Left cardiac atrium (tissue), 4 donors: ENCODE results near the gene KCNIP4. TPM values are rescaled to one million over a fixed set of nuclear protein-coding genes. Genes with fewer than 3 reads are reported as not detected.

Source experiments
- ATAC-seq, 2 donors: fragments of 200-7000 bp; cut with Tn5 transposase; one replicate each; pipeline ENCODE4 v1.9.1; 2020; ENCODE audit warnings: mild to moderate bottlenecking in 2 of 2, moderate library complexity in 2 of 2
- DNase-seq: peaks from one replicate; pipeline ENCODE4 v3.0.0-alpha.2; 2020
- intact Hi-C, 2 donors: fragments of 100-400 bp; cut with DNase I; formaldehyde crosslinking; loops; one replicate each; pipeline versions ENCODE4 v1.14.1 to v1.15.1; 2022 to 2023
- total RNA-seq, 2 donors: library from RNA; stranded (reverse); fragmentation: NEBNext Ultra II Directional; extraction: Animal tissue kit (Norgen Biotek cat#: 25700); gene quantifications; one replicate each; pipeline ENCODE4 v1.2.1, GENCODE V29; 2021
- donor health status: DM: no; HTN: yes; CAD: no.
- donor health status: DM: no; HTN: yes; CAD: no; lungs with severe emphysema.
- donor health status: DM: yes; HTN: yes; CAD: no.
- donor health status: Dilated cardiomyopathy.

Gene KCNIP4
- total RNA-seq, 2 donors from 2014 or later, result not detected

DNA sequence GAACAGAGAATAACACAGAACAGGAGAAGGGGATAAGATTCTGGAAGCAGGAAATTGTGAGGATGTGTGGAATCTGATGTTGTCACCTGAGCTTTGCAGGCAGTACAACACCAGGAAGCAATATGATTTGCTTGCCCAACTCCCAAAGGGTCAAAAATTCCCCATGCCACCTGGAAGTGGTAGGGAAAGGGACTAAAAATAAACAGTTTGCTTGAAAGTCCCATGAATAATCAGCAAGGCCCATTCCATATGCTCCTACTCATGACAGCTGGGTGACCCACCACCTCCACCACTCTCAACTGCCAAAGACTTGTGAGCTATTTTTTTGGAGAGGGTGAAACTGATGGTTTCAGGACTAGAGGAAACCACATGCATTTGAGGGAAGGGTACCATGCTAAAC lies 168.4 kb downstream of the KCNIP4 start:
- no peak for DNase-seq
- ATAC-seq, result no peak
- intact Hi-C loops, result loop anchor here in 1 of 2 donors (10.0 kb wide), 1 partner anchor 915 kb away; the partner anchor contains the start of gene GBA3

DNA sequence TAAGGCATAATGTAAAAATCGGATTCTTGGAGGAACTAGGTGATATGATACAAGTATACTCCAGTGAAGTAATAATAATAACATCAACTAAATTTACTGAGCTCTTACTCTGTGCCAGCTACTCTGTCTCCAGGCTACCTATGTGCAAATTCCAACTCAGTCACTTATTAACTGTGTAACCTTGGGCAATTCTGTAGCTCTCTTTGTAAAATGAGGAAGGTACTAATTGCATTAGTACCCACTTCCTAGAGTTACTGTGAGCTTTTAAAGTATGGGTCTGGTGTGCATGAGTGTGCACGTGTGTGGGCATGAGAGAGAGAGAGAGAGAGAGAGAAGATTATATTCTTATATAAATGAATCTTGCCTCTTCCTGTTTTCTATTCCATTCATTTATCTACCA lies 169.9 kb downstream of the KCNIP4 start:
- DNase-seq, result no peak
- intact Hi-C loops, result no loop called here
- no peak for ATAC-seq

DNA sequence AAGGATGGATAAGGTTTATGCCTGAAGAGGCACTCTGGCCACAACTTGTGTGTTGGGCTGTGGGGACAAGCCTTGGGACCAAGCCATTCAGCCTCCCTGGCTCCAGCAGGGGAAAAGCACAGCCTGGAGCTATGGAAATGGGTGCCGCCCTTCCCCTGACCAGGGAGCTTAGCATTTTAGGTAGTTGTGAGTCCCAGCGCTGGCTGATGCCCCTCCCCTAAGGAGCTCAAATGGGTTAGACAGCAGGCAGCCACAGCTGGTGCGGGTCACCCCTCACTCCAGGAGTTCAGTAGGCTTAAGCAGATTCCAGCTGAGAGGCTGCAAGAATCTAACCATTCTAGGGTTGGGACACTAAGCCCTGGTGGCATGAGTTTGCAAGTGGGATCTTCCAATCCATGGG lies 172.9 kb downstream of the KCNIP4 start:
- no peak for DNase-seq

GRCh38 chr4:21769404-21770147 lies 179.0 kb downstream of the KCNIP4 start:
- intact Hi-C loops, result loop anchor here (5.0 kb wide), 2 partner anchors 257 to 992 kb away; no protein-coding TSS in a partner anchor
- ATAC-seq, result no peak
- DNase-seq, result no peak

More for the DNA sequence above, 172.9 kb downstream of the KCNIP4 start:
- no peak for ATAC-seq
- intact Hi-C loops, result no loop called here

GRCh38 chr4:21768349-21769310 lies 179.9 kb downstream of the KCNIP4 start:
- no peak for ATAC-seq
- intact Hi-C loops, result loop anchor here (5.0 kb wide), 2 partner anchors 256 to 991 kb away; no protein-coding TSS in a partner anchor
- DNase-seq, result no peak

GRCh38 chr4:21765810-21766407 lies 182.7 kb downstream of the KCNIP4 start:
- intact Hi-C loops, result loop anchor here (5.0 kb wide), 2 partner anchors 254 to 989 kb away; no protein-coding TSS in a partner anchor
- ATAC-seq (peak in 1 of 2 donors; percentile 36), DNase-seq (no peak)

DNA sequence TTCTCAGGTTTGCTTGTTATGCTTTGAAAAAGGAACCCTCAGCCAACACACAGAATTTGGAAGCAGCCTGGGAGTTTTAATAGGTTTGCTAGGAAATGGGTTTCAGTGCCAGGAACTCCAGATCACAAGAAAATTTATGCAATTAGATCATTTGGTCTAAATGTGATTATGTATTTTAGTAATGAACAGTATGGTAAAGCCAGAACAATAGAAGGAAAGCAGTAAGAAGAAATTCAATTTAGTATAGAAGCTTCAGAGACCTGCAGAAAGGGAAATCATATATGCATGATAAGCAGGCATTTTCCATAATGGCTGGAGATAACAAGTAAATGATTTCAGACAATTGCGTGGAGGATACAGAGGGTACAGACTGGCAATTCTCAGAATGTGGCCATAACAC lies 184.7 kb downstream of the KCNIP4 start:
- ATAC-seq (no peak), DNase-seq (no peak)
- intact Hi-C loops, result no loop called here

DNA sequence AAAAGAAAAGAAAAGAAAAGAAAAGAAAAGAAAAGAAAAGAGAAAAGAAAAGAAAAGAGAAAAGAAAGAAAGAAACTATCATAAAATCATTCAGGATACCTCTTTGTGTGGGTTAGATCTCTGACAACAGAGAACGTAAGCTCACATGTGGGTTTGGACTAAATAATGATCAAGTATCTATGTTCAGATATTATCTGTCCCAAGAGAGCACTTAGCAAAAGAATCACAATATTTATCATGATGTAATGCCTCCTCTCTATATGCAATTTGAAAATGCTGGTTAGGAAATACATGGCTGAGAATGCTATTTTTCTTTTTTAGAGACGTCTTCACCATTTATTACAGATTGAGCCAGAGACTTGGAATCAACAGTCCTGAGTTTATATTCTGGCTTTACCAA lies 191.3 kb downstream of the KCNIP4 start:
- intact Hi-C loops, result no loop called here
- DNase-seq, result no peak
- ATAC-seq, result no peak

DNA sequence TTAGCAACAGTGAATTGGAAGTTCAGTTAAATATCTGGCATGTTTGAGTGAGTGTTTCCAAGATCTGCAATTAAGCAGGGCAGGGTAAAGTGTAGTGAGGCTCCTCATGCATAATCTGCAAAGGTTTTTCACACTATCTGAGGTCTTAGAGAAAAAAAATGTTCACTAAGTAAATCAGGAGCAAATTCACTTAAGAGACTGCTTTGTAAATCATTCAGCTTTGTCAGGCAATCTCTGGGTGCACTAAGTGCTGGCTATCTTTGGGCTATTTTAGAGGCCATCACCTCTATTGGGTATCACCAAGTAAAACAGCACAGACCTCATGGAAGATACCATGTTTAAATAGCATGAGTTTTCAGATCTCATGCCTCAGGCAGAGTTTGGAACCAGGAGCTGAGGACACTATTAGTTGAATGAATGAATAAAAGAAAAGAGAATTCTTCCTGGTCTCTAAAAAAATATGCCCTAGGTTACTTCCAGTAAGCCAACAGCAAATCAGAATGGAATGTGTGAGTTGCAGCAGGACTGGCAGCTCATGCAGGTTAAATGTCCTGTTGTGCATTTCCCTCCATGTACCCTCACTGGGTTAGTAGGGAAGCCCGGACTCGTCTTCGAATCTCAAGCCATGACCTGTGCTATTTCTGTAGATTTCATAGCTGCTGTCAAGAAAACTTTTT lies 195.3 kb downstream of the KCNIP4 start:
- intact Hi-C loops, result no loop called here
- ATAC-seq (no peak), DNase-seq (no peak)

DNA sequence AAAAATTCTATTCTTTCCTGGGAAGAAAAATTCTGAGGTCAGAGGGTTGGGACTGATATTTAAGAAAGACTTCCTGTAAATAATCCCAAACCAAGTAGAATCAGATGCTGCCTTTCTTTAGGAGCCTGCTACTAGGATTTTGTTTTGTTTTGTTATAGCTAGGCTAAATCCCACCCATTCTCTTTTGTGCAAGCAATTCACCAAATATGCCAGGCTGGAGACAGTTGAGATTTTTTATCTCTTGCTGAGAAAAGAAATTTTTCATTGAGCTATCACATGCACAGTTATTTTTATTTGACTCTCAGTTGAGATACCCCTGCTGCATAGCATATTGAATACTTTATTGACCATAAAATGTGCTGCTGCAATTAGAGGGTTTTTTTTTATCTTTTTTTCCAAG lies 196.0 kb downstream of the KCNIP4 start:
- ATAC-seq (no peak), DNase-seq (no peak)
- intact Hi-C loops, result no loop called here

DNA sequence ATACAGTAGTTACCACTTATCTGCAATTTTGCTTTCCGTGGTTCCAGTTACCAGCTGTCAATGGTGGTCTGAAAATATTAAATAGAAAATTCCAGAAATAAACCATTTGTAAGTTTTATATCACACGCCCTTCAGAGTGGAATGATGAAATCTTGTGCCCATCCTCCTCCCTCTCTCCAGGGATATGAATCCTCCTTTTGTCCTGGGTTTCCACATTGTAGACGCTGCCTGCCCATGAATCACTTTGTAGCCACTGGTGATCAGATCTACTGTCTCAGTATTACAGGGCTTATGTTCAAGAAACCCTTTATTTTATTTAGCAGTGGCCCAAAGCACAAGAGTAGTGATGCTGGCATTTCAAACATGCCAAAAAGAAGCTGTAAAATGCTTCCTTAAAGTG lies 198.6 kb downstream of the KCNIP4 start:
- DNase-seq (no peak), ATAC-seq (no peak)
- intact Hi-C loops, result no loop called here

DNA sequence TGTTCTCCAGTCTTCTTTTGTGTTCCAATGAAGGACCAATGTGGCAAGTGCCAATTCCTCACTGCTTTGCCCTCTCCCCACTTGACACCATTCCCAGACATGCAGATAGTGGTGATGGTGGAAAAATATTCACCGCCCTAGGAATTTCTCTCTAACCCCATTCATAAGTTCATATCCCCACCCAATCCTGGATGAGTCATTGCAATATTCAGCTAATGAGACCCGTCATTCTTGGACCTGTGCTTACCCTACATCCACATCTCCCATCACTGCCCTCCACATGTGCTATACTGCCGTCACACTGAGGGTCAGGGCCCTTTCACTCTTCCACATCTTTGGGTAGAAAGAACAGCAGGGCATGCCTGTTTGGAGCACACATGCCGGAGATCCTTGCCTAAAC lies 199.2 kb downstream of the KCNIP4 start:
- no peak for ATAC-seq
- intact Hi-C loops, result no loop called here

DNA sequence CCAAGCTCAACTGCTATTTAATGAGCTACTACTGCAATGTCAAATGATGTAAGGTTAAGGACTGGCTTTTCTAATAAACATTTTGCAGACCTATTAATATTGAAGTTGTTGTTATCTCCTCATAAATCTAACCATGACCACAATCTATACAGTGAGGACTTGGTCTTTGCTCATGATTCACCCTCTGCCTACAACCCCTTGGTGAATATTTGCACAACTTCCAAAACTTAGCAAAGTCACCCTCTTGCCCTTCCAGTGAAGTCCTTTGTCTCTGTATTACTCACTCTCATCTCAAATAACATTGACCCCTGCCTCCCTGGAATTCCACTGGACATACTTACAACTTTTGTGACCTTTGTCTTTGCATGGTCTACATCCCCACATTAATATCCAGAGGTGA lies 204.5 kb downstream of the KCNIP4 start:
- ATAC-seq, result no peak
- intact Hi-C loops, result no loop called here
- DNase-seq, result no peak

More for the DNA sequence above, 199.2 kb downstream of the KCNIP4 start:
- DNase-seq, result no peak

DNA sequence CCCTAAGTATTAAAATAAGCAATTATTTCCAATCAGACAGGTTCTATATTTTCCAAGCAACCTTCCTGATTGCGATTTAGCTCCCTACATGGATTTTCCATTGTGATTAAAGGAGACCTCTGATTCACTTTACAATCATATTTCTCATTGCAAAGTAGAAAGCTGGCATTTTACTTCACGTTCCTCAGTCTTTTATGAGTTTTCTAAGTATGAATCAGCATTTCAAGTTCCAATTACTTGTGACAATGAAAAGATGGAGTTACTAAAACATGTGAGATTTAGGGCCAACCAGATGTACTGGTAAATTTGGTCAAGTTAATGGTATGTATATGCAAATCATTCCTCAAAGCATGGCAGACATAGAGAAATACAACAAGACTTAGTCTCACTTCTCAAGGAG lies 206.2 kb downstream of the KCNIP4 start:
- ATAC-seq (no peak), DNase-seq (no peak)
- intact Hi-C loops, result no loop called here

GRCh38 chr4:21738821-21739220 lies 209.8 kb downstream of the KCNIP4 start:
- DNase-seq, result no peak
- ATAC-seq, result no peak
- intact Hi-C loops, result no loop called here

- no peak for DNase-seq
- intact Hi-C loops, result no loop called here
- no peak for ATAC-seq
Observed at GRCh38 chr4:21735866-21736265, 212.7 kb downstream of the KCNIP4 start.

DNA sequence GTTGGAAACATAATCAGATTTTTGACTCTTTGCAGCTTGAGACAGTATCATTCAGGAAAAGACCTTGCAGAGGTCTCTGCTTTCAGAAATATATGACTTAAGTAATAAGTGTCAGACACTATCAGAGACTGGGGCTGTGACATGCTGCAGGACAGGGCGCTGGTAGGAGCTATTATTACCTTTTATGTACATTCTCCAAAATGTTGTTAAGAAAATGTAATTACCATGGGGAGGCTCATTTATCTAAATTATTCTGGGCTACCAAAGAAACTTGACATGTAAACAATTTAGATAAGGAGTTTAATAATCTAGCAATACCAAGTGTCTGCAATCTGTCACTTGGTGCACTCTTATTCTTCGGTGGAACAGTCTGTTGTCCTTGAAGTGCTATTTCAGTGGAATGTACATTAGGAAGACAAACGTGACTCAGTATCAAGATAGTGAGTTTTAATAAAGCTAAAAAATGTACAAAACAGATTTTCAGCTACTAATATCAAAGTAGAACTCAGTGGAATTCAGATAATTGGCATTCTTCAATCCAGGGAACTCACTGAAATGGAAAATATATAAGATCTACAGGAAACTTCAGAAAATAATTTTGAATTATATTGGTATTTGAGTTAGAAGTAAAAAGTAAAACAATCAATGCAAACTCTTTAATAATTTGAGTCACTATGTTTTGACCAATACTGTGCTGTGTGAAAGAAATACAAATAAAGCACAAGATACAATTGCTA lies 214.5 kb downstream of the KCNIP4 start:
- intact Hi-C loops, result no loop called here
- no peak for ATAC-seq
- DNase-seq, result no peak

GRCh38 chr4:21728304-21728703 lies 220.3 kb downstream of the KCNIP4 start:
- intact Hi-C loops, result no loop called here
- no peak for DNase-seq
- no peak for ATAC-seq
